Activated B cell treated with CpG ODN at 0.5 μM for 24 hours (primary cell): ENCODE measurements around the gene NMNAT3. TPM values are rescaled to one million over a fixed set of nuclear protein-coding genes. Genes with fewer than 3 reads are reported as not detected.

Experiments used
- ATAC-seq: fragments of 200-7000 bp; cut with Tn5 transposase; one replicate; pipeline ENCODE4 v1.10.0; 2021; ENCODE audit warnings: low read depth, mild to moderate bottlenecking, moderate library complexity
- CTCF ChIA-PET: fragments of 350-600 bp; sonication (Branson Sonifier 250); formaldehyde crosslinking; loops from one replicate; lab custom pipeline; 2021; ENCODE audit warnings: antibody characterized with exemption; lab: Charles Lee
- POLR2A ChIA-PET: fragments of 350-600 bp; sonication (Branson Sonifier 250); formaldehyde crosslinking; loops from one replicate; lab custom pipeline; 2021; ENCODE audit warnings: antibody characterized with exemption; lab: Charles Lee
- DNase-seq: peaks from one replicate; pipeline ENCODE4 v3.0.0; 2022
- H3K27ac Mint-ChIP-seq: one replicate; pipeline ENCODE4 v1.8.0; 2020; ENCODE audit warnings: mixed read lengths
- H3K27me3 Mint-ChIP-seq: one replicate; pipeline ENCODE4 v1.8.0; 2021; ENCODE audit warnings: mixed read lengths
- H3K36me3 Mint-ChIP-seq: one replicate; pipeline ENCODE4 v1.8.0; 2021; ENCODE audit warnings: low read depth, mixed read lengths
- H3K4me1 Mint-ChIP-seq: one replicate; pipeline ENCODE4 v1.8.0; 2021; ENCODE audit warnings: mixed read lengths
- H3K4me3 Mint-ChIP-seq: one replicate; pipeline ENCODE4 v1.8.0; 2020; ENCODE audit warnings: mild to moderate bottlenecking, mixed read lengths
- H3K9me3 Mint-ChIP-seq: one replicate; pipeline ENCODE4 v1.8.0; 2020; ENCODE audit warnings: mixed read lengths
- intact Hi-C: fragments of 100-400 bp; cut with micrococcal nuclease; formaldehyde crosslinking; loops from one replicate; pipeline ENCODE4 v1.15.1; 2024
- total RNA-seq: library from RNA; stranded (reverse); gene quantifications from 2 replicates; pipeline ENCODE4 v1.2.3, GENCODE V29; 2022
- TF ChIP-seq, protein P1 (sequence below): fragments of 200-600 bp; IDR thresholded peaks from one replicate; pipeline ENCODE4 v1.8.0; 2022; ENCODE audit warnings: antibody characterized with exemption, mild to moderate bottlenecking

The NMNAT3 gene
- 1.1 TPM in 2 replicates for total RNA-seq

DNA sequence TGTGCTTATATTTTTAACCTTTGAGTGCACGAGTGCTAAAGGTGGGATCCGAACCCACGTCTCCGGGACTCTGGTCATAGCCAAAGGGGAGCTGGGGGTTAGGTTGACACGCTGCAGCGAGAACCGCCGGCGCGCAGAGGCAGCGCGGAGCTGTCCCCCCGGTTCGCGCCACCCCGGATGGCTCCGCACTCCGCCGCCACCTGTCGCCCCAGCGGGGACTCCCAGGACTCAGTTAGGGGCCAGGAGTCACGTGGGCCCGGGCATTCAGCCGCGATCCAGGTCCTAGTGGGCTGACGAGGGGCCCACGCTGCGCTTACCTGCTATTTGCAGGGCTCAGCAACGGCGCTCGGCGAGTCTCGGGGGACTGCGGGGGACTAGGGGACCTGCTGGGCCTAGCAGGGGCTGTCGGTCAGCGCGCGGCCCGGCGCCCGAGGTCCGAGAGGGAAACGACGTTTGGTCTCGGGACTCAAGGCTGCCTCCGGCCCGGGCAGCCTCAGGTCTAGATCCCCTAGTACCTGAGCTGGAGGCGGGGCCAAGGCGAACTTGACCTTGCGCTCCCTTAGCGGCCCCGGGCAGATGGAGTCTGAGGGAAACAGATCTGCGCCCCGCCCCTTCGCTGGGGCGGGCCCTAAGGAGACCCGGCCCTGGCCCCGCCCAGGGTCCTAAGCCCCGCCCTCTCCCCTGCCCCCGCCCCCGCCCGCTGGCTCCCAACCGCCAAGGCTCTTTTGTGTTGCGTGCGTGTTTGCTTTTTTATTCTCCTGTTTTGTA is at the start of gene NMNAT3:
TSS of gene NMNAT3 (minus strand) at position 585 of the 768 bp plus-strand sequence. CDS start 50,248 bp downstream, outside the sequence.
- intact Hi-C loops = loop anchor here (1.0 to 10.0 kb wide), 2 partner anchors 288 to 1267 kb away; partner anchors contain the start of genes COPB2 and SLC25A36
- peak within 1 kb of the TSS; percentile 14 for H3K27ac Mint-ChIP-seq
- CTCF ChIA-PET = no interaction called here
- H3K27me3 Mint-ChIP-seq = peaks cover 6% of the 10 kb centered on the region
- POLR2A ChIA-PET = no interaction called here
- H3K4me1 Mint-ChIP-seq = peaks cover 10% of the 10 kb centered on the region
- DNase-seq (peak; percentile 69), ATAC-seq (peak; percentile 100)
- H3K36me3 Mint-ChIP-seq = no peaks in the 10 kb centered on the region
- no peaks in the 10 kb centered on the region for H3K9me3 Mint-ChIP-seq
- TF ChIP-seq, protein P1, sequence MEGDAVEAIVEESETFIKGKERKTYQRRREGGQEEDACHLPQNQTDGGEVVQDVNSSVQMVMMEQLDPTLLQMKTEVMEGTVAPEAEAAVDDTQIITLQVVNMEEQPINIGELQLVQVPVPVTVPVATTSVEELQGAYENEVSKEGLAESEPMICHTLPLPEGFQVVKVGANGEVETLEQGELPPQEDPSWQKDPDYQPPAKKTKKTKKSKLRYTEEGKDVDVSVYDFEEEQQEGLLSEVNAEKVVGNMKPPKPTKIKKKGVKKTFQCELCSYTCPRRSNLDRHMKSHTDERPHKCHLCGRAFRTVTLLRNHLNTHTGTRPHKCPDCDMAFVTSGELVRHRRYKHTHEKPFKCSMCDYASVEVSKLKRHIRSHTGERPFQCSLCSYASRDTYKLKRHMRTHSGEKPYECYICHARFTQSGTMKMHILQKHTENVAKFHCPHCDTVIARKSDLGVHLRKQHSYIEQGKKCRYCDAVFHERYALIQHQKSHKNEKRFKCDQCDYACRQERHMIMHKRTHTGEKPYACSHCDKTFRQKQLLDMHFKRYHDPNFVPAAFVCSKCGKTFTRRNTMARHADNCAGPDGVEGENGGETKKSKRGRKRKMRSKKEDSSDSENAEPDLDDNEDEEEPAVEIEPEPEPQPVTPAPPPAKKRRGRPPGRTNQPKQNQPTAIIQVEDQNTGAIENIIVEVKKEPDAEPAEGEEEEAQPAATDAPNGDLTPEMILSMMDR = no peak
- peak within 1 kb of the TSS; percentile 82 for H3K4me3 Mint-ChIP-seq

DNA sequence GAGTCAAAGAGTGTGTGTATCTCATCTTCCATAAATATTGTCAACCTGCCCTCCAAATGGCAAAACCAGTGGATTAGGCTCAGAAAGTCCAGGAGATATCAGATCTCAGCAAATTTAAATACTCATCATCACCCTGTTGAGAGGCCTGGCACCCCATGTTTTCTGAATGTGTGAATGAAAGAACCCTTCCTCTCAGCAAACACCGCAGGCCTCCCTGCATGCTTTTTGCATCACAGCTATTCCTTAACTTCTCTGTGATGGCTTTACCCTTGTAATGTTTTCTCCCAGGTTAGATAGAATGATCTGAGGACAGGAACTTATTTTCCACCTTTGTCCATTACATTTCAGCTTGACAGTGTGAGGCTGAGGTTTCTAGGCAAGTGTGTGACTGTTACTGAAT is 43.6 kb upstream of the NMNAT3 start:
- H3K27ac Mint-ChIP-seq = no peak overlapping the region
- intact Hi-C loops = no loop called here
- TF ChIP-seq, protein P1 = no peak
- H3K4me3 Mint-ChIP-seq = no peak overlapping the region
- ATAC-seq = no peak
- no peak for DNase-seq
- no peaks in the 10 kb centered on the region for H3K9me3 Mint-ChIP-seq
- ChIA-PET POLR2A (no interaction called here), CTCF (no interaction called here)
- no peaks in the 10 kb centered on the region for H3K36me3 Mint-ChIP-seq
- H3K27me3 Mint-ChIP-seq = peaks cover 4% of the 10 kb centered on the region
- H3K4me1 Mint-ChIP-seq = no peaks in the 10 kb centered on the region

DNA sequence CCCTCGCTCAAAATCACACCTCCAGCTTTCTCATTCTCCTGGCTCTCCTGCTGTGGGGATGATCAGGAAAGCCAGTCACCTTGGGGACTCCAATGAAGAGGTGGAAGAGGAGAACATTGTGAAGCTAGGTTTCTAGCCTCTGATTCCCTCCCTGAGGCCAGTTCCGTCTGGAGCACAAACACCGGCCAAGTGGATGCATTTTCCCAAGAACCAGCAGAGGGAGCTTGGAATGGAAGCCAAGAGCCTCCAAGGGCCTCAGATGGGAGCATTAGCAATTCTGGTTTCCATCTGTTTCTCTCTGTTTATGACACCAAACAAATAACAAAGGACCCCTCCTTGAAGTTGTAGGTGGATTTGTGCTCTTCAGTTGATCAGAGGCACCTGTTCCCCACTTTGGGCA is 40.6 kb upstream of the NMNAT3 start:
- ATAC-seq (no peak), DNase-seq (no peak)
- intact Hi-C loops = no loop called here
- ChIA-PET POLR2A (no interaction called here), CTCF (no interaction called here)
- no peak overlapping the region for H3K4me3 Mint-ChIP-seq
- H3K27me3 Mint-ChIP-seq = no peaks in the 10 kb centered on the region
- TF ChIP-seq, protein P1 = no peak
- no peak overlapping the region for H3K27ac Mint-ChIP-seq
- no peaks in the 10 kb centered on the region for H3K9me3 Mint-ChIP-seq
- no peaks in the 10 kb centered on the region for H3K4me1 Mint-ChIP-seq
- H3K36me3 Mint-ChIP-seq = no peaks in the 10 kb centered on the region

DNA sequence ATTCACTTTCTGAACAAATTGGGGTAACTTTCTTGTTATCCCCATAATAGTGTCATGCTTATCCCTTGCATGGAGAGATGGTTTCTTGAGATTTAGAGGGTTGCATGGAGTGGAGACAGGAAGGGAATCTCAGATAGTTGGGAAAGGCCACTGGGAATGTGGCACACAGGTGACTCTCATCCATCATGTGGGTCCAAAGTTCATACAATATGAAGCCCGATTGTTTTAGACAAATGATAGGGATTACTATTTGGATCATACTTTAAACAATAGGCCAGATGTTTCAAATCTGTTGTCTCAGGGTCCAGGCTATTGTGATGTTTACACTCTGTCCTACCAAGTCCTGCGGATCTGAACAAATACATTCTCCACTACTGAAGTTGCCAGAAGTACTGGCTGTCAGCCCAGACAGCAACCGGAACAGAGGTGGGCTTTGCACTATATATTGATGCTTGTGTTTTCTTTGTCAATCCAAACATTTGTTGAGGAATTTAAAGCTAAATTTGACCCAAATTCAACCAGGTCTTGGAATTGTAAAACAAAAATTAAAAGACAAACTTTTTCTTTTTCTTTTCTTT is 39.2 kb upstream of the NMNAT3 start:
- TF ChIP-seq, protein P1 = no peak
- Mint-ChIP-seq H3K4me3 (no peak overlapping the region), H3K36me3 (no peaks in the 10 kb centered on the region), H3K9me3 (no peaks in the 10 kb centered on the region), H3K4me1 (no peaks in the 10 kb centered on the region), H3K27ac (no peak overlapping the region), H3K27me3 (peaks cover 2% of the 10 kb centered on the region)
- DNase-seq = no peak
- ATAC-seq = no peak
- CTCF ChIA-PET = no interaction called here
- intact Hi-C loops = no loop called here
- POLR2A ChIA-PET = no interaction called here

DNA sequence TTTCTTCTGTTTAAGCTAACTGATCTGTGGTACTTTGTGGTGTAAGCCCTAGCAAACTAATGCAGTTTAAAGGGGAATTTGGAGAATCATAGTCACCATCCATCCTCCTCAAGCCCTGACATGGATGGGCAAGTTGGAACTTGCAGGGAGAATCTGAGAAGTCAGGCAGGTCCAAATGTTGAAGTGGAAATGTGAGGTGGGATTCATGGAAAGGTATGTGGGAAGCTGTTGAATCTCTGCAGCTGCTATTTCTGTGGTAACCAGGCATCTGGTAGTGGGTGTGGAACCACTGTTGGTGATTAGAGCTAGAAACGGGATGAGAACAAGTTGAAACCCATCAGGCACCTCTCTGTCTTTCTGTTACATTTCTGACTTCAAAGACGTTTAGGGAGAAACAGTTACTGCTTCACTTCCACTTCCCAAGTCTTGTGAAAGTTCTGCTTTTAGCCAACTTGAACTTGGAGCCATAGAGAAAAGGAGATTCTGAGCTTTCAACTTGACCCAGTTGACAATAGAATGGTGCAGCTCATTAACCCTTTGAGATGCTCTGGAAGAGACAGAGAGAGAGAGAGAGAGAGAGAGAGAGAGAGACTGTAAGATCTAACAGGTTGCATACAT is 38.1 kb upstream of the NMNAT3 start:
- H3K36me3 Mint-ChIP-seq = no peaks in the 10 kb centered on the region
- H3K4me3 Mint-ChIP-seq = no peak overlapping the region
- ATAC-seq = no peak
- no peak overlapping the region for H3K27ac Mint-ChIP-seq
- ChIA-PET CTCF (no interaction called here), POLR2A (no interaction called here)
- intact Hi-C loops = no loop called here
- H3K9me3 Mint-ChIP-seq = no peaks in the 10 kb centered on the region
- peaks cover 2% of the 10 kb centered on the region for H3K27me3 Mint-ChIP-seq
- TF ChIP-seq, protein P1 = no peak
- no peaks in the 10 kb centered on the region for H3K4me1 Mint-ChIP-seq
- no peak for DNase-seq
